K562 (cell line): ENCODE data around the gene PPM1M. TPM values are rescaled to one million over a fixed set of nuclear protein-coding genes. Genes with fewer than 3 reads are reported as not detected.

Source experiments
- ATAC-seq: fragments of 200-7000 bp; cut with Tn5 transposase; 3 replicates; pipeline ENCODE4 v1.9.1; 2020; ENCODE audit warnings: moderate library complexity
- BruUV-seq: library from RNA; stranded (reverse); fragments of 400-500 nt; replicated peaks from 2 replicates; lab custom pipeline; 2021; lab: Mats Ljungman, UMichigan
- CTCF ChIA-PET: fragments of 300-600 bp; formaldehyde crosslinking; extraction: SDS; loops from one replicate; lab custom pipeline; 2021; ENCODE audit warnings: low intra/inter-chr PET ratio; lab: Yijun Ruan, JAX
- POLR2A ChIA-PET: fragments of 300-600, 350-650 bp; sonication (Branson Sonifier 250); formaldehyde crosslinking; extraction: SDS; loops from one replicate; lab custom pipeline; 2021; ENCODE audit warnings: antibody characterized with exemption, inconsistent platforms; lab: Yijun Ruan, JAX
- DNase-seq, 4 experiments: peaks; one replicate each; pipeline versions ENCODE4 v3.0.0 to v3.0.0-alpha.2; 2011 to 2018; ENCODE audit warnings: low spot score in 3 of 4, mixed read lengths in 3 of 4; ENCODE audit errors: extremely low read depth in 1 of 4
- FAIRE-seq: peaks from 2 replicates; lab custom pipeline; 2011; peaks lifted over from hg19 to GRCh38; lab: Jason Lieb, UNC
- H2AFZ ChIP-seq: 2 replicates; pipeline ENCODE4 v1.6.0; 2011; ENCODE audit warnings: low read depth, low read length, control low read depth, inconsistent platforms
- H3K27ac ChIP-seq: fragments of 200-600 bp; 3 replicates; pipeline ENCODE4 v1.8.0; 2011; ENCODE audit warnings: low read depth, mild to moderate bottlenecking, control low read depth, inconsistent platforms, low read length, moderate library complexity, mixed read lengths; ENCODE audit errors: extremely low read depth
- H3K27me3 ChIP-seq, 2 experiments: fragments of 300-600 bp in 1 of 2; 2 replicates in 1 of 2; 3 replicates in 1 of 2; pipeline versions ENCODE4 v1.6.0 to v1.8.0; 2011; ENCODE audit warnings: inconsistent platforms in 2 of 2, low read length in 2 of 2, mild to moderate bottlenecking in 1 of 2, mixed read lengths in 1 of 2, moderate library complexity in 1 of 2; ENCODE audit not compliant: control insufficient read depth in 2 of 2, insufficient read depth in 2 of 2
- H3K36me3 ChIP-seq: fragments of 300-600 bp; 3 replicates; pipeline ENCODE4 v1.8.0; 2011; ENCODE audit warnings: mild to moderate bottlenecking, low read length, inconsistent platforms; ENCODE audit not compliant: control insufficient read depth, insufficient read depth
- H3K4me1 ChIP-seq, 2 experiments: fragments of 200-600 bp in 1 of 2; replicated peaks in 1 of 2; 2 replicates in 1 of 2; 3 replicates in 1 of 2; pipeline versions ENCODE4 v1.5.1 to v1.8.0; 2011; ENCODE audit warnings: inconsistent platforms in 2 of 2, low read length in 2 of 2, mild to moderate bottlenecking in 1 of 2, mixed read lengths in 1 of 2, moderate library complexity in 1 of 2; ENCODE audit not compliant: control insufficient read depth in 2 of 2, insufficient read depth in 2 of 2
- H3K4me2 ChIP-seq: 2 replicates; pipeline ENCODE4 v1.6.1; 2011; ENCODE audit warnings: low read length, control low read depth, inconsistent platforms, mixed read lengths; ENCODE audit not compliant: insufficient read depth
- H3K4me3 ChIP-seq: fragments of 200-600 bp; sonication (generic), shearing (Covaris generic); 2 replicates; pipeline ENCODE4 v1.5.1; 2016; ENCODE audit warnings: control low read depth, inconsistent platforms
- H3K79me2 ChIP-seq: fragments of 200-600 bp; 3 replicates; pipeline ENCODE4 v1.8.0; 2011; ENCODE audit warnings: low read length, inconsistent platforms; ENCODE audit not compliant: control insufficient read depth, insufficient read depth
- H3K9ac ChIP-seq, 2 experiments: 2 replicates each; pipeline versions ENCODE4 v1.6.0 to v1.6.1; 2011; ENCODE audit warnings: low read depth in 2 of 2, low read length in 2 of 2, control low read depth in 1 of 2, inconsistent platforms in 1 of 2, mild to moderate bottlenecking in 1 of 2, mixed read lengths in 1 of 2; ENCODE audit not compliant: insufficient read depth in 1 of 2
- H3K9me1 ChIP-seq: one replicate; pipeline ENCODE4 v1.6.0; 2011; ENCODE audit warnings: inconsistent platforms, mild to moderate bottlenecking, low read length, moderate library complexity; ENCODE audit not compliant: control insufficient read depth, insufficient read depth
- H3K9me3 ChIP-seq: replicated peaks from 2 replicates; pipeline ENCODE4 v1.5.1; 2011; ENCODE audit warnings: low read depth, low read length, inconsistent platforms; ENCODE audit not compliant: control insufficient read depth, insufficient read depth
- H4K20me1 ChIP-seq: replicated peaks from 2 replicates; pipeline ENCODE4 v1.6.1; 2011; ENCODE audit warnings: low read length, inconsistent platforms, mixed read lengths; ENCODE audit not compliant: control insufficient read depth, insufficient read depth
- CBFA2T2 ChIP-seq: fragments of 450-650 bp; conservative IDR thresholded peaks from 2 replicates; pipeline ENCODE4 v1.6.1; 2017; ENCODE audit warnings: mild to moderate bottlenecking
- PHTF2 ChIP-seq: fragments of 250-450 bp; sonication (Bioruptor Pico); IDR thresholded peaks from 2 replicates; pipeline ENCODE4 v1.5.0; 2021; ENCODE audit warnings: mild to moderate bottlenecking
- WGBS: fragments of 100-300 bp; shearing (Covaris generic); methylation state at CpG from one replicate; pipeline ENCODE4 v1.1.6; 2016; ENCODE audit warnings: low coverage, mixed read lengths; ENCODE audit not compliant: insufficient coverage; ENCODE audit errors: missing lambda C conversion rate; 5-methylcytosine and 5-hydroxymethylcytosine counted together
- in situ Hi-C: fragments of 300-500 bp; cut with MboI; formaldehyde crosslinking; loops from 4 replicates; pipeline ENCODE4 v1.15.0; 2018; ENCODE audit warnings: inconsistent platforms, mixed read lengths
- intact Hi-C: fragments of 100-400 bp; cut with micrococcal nuclease; formaldehyde crosslinking; loops from 2 replicates; pipeline ENCODE4 v1.14.2; 2022
- polyA plus RNA-seq, 8 experiments: library from polyadenylated mRNA; depleted of rRNA in 4 of 8; stranded (reverse) in 5 of 8; unstranded in 3 of 8; fragments of >200 nt; fragmentation: Nextera tagmentation in 2 of 8; fragmentation: Illumina TruSeq in 1 of 8; extraction: Ambion mirVana in 2 of 8; extraction: Trizol in 1 of 8; gene quantifications; 2 replicates each; pipeline versions ENCODE4 v1.2.1 to v1.2.3, GENCODE V29; 2011 to 2014; ENCODE audit warnings: inconsistent platforms in 1 of 8, missing spikeins in 1 of 8
- total RNA-seq, 7 experiments: library from RNA; depleted of rRNA in 6 of 7; stranded (reverse); fragments of >200 nt in 6 of 7; fragmentation: Illumina TruSeq in 2 of 7; extraction: Trizol in 2 of 7; gene quantifications; 2 replicates each; pipeline versions ENCODE4 v1.2.1 to v1.2.3, GENCODE V29; 2011 to 2021; ENCODE audit warnings: low replicate concordance in 1 of 7
- TF ChIP-seq, protein P1 (sequence below), 3 experiments: fragments of 200-800 bp in 1 of 3; fragments of 250-450 bp in 1 of 3; fragments of 450-650 bp in 1 of 3; sonication (Bioruptor Pico) in 1 of 3; sonication (Bioruptor generic) in 1 of 3; formaldehyde crosslinking in 1 of 3; IDR thresholded peaks; 2 replicates each; pipeline versions ENCODE4 v1.6.1 to v1.8.0; 2016 to 2022; ENCODE audit warnings: mild to moderate bottlenecking in 2 of 3, missing genetic modification characterization in 2 of 3, missing compliant biosample characterization in 1 of 3, moderate library complexity in 1 of 3
- TF ChIP-seq, protein P2 (sequence below): fragments of 450-650 bp; IDR thresholded peaks from 2 replicates; pipeline ENCODE4 v1.6.1; 2018; ENCODE audit warnings: mild to moderate bottlenecking, low read depth; ENCODE audit not compliant: partially characterized antibody

PPM1M gene
- total and polyA plus RNA-seq, 9 of the 15 experiments (the other 6 are each of a cell fraction or from before 2014, with no cell fraction given), result 1.4 to 9.2 (median 4.4) TPM

DNA sequence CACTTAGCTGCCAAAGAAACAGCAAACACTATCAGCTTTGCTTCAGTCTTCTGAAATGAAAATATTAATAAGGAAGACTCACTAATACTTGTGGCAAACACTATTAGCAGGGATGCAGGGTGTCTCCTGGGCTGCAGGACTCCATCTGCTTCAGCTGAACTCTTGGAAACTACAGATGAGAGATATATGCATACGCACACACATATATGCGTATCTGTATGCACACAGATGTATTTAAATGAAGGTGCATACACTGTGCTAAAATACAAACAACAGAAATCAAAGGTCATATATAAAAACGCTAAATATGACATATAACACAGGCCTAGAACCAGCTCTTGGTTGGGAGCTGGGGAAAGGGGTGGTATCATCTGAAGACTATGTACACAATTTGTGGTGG is 10.6 kb downstream of the PPM1M start (continued):
- TF ChIP-seq, protein P1, sequence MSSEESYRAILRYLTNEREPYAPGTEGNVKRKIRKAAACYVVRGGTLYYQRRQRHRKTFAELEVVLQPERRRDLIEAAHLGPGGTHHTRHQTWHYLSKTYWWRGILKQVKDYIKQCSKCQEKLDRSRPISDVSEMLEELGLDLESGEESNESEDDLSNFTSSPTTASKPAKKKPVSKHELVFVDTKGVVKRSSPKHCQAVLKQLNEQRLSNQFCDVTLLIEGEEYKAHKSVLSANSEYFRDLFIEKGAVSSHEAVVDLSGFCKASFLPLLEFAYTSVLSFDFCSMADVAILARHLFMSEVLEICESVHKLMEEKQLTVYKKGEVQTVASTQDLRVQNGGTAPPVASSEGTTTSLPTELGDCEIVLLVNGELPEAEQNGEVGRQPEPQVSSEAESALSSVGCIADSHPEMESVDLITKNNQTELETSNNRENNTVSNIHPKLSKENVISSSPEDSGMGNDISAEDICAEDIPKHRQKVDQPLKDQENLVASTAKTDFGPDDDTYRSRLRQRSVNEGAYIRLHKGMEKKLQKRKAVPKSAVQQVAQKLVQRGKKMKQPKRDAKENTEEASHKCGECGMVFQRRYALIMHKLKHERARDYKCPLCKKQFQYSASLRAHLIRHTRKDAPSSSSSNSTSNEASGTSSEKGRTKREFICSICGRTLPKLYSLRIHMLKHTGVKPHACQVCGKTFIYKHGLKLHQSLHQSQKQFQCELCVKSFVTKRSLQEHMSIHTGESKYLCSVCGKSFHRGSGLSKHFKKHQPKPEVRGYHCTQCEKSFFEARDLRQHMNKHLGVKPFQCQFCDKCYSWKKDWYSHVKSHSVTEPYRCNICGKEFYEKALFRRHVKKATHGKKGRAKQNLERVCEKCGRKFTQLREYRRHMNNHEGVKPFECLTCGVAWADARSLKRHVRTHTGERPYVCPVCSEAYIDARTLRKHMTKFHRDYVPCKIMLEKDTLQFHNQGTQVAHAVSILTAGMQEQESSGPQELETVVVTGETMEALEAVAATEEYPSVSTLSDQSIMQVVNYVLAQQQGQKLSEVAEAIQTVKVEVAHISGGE (CRISPR knock-in tag; IDR thresholded peaks at IDR 0.05), result no peak
- TF ChIP-seq, protein P2, sequence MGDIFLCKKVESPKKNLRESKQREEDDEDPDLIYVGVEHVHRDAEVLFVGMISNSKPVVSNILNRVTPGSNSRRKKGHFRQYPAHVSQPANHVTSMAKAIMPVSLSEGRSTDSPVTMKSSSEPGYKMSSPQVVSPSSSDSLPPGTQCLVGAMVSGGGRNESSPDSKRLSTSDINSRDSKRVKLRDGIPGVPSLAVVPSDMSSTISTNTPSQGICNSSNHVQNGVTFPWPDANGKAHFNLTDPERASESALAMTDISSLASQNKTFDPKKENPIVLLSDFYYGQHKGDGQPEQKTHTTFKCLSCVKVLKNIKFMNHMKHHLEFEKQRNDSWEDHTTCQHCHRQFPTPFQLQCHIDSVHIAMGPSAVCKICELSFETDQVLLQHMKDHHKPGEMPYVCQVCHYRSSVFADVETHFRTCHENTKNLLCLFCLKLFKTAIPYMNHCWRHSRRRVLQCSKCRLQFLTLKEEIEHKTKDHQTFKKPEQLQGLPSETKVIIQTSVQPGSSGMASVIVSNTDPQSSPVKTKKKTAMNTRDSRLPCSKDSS, result no peak

DNA sequence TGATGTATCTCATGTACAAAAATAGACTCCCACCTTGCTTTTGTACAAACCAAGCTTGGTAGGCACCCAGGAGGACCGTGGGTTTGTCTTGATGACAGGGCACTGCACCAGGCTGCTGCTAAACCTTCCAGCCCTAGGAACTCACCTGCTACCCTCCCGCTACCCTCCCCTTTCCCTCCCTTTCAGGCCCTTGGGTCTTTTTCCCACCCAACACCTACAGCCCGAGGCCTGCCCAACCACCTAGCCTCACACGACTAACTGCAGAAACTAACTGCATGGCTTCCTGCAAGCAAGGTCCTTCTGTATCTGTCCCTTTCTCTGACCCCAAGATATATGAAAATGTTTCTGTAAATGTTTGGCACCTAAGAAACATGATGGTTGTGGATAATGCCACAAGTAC is 11.1 kb downstream of the PPM1M start:
- 92% methylated on average over 3 of the region's 4 CpGs for WGBS
- CTCF ChIA-PET, result no interaction called here
- no peaks in the 10 kb centered on the region for H4K20me1 ChIP-seq
- H3K27ac ChIP-seq, result no peak overlapping the region
- no peak overlapping the region for H3K4me2 ChIP-seq
- H3K4me3 ChIP-seq, result no peak overlapping the region
- H2AFZ ChIP-seq, result no peak overlapping the region
- H3K4me1 ChIP-seq, result peaks cover 0 to 19% of the 10 kb centered on the region in 2 experiments; a peak in 4 of 5 replicates
- ATAC-seq, result no peak
- H3K9ac ChIP-seq, result no peak overlapping the region
- intact Hi-C loops, result no loop called here
- H3K36me3 ChIP-seq, result peaks cover 97% of the 10 kb centered on the region
- BruUV-seq, result no TSS peak
- no peak for TF ChIP-seq PHTF2
- no peak for TF ChIP-seq CBFA2T2
- TF ChIP-seq, all 486 proteins: peak for 0
- Histone ChIP-seq H3K79me2 (peaks cover 6% of the 10 kb centered on the region; the same call in 2 of the 3 replicates), H3K9me3 (no peaks in the 10 kb centered on the region), H3K27me3 (no peaks in the 10 kb centered on the region), H3K9me1 (no peaks in the 10 kb centered on the region)
- POLR2A ChIA-PET, result no interaction called here
- FAIRE-seq (no peak), DNase-seq (no peak)
- in situ Hi-C loops, result no loop called here
